KBM-7 (cell line): ENCODE data around the gene NDUFA5.

Source experiments
- DNase-seq: peaks from one replicate; pipeline ENCODE4 v3.0.0-alpha.2; 2015
- in situ Hi-C: fragments of 300-500 bp; cut with MboI; formaldehyde crosslinking; loops from 2 replicates; pipeline ENCODE4 v1.14.3; 2020; ENCODE audit warnings: low sequenced_read_pairs, low pct_unique_long_range_greater_than_20kb, mixed read lengths

Gene NDUFA5

DNA sequence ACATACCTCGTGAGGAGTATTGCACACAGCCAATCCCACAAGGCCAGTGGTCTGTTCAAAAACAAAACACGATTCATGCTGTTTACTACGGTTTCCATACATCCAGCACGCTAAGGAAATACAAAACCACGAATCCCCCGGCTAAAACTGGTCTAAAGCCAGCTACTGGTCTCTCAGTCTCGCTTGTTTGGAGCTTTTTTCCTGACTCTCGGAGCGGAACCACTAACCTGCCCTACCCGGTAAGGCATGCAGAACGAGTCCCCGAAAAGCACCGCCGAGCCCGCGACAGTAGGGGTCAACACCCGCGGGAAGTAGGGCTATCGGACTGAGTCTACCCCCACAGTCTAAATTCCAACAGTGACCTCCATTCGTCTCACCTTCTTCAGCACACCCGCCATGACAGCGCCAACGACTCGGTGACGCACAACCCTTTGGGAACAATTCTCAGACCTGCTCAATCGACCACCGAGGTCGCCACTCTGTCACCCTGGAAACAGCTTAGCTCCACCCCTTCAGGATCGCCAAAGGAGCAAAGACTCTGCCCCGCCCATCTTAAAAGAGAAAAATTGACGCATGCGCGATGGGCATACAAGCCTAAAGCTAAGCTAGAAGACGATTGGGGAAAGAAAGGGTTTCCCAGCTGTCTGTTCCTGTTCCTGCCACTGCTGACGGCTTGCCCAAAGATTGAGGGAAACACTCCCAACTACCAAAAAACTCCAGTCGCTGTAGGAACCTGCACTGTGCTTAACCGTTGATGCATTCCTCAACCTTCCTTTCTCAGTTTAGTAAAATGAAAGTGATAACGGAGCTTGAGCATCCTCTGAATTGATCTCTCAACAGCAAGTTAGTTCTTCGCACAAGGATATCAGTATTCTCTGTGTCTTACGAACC is at the start of gene NDUFA5:
Gene NDUFA5 (minus strand): TSS at position 421 of the 891 bp plus-strand sequence. CDS start 23 bp downstream, at position 398.
- DNase-seq, result peak; percentile 97
- in situ Hi-C loops, result no loop called here

- no peak for DNase-seq
- in situ Hi-C loops, result no loop called here
Observed at GRCh38 chr7:123604739-123605138, 47.1 kb upstream of the NDUFA5 start.

DNA sequence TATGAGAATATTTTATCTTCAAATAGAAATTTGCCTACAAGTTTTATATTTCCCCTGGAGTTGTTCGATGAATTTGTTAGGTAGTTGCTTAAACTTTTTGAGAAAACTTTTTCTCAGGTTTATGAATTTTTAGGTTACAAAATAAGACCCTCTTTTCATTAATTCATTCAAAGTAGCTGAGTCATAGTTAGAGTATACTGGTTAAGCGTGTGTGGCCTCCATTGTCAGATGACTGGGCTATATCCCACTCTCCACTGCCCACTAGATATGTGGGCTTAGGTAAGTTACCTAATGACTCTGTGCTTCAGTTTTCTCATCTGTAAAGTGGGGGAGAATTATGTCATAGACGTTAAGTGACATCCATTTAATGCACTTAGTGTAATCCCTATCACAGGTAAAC is 45.0 kb upstream of the NDUFA5 start:
- in situ Hi-C loops, result no loop called here
- DNase-seq, result no peak

- in situ Hi-C loops, result no loop called here
- DNase-seq, result no peak
Observed at GRCh38 chr7:123601530-123601929, 43.9 kb upstream of the NDUFA5 start, which contains the start of gene ASB15. ASB15 (plus strand) TSS chr7:123601821; CDS start chr7:123614503, 12,682 bp downstream.

GRCh38 chr7:123600876-123601275 is 43.3 kb upstream of the NDUFA5 start:
- in situ Hi-C loops, result no loop called here
- DNase-seq, result no peak

DNA sequence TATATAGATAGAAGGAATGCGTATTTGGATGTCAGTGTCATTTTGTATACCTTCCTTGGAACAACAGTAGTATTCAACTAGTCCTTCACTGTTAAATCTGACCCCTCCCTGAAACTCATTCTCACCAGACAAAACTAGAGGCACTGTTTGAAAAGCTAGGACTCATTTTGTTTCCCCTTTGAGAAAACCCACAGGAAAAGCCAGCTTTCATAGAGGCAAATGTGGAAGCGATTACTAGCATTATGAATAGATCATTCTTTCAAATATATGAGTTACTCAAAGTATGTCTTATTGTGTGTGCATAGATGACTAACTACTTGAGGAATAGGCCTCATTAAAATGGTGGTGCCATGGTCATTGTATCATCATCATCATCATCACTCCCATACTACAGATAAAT is 42.1 kb upstream of the NDUFA5 start:
- no peak for DNase-seq
- in situ Hi-C loops, result no loop called here

GRCh38 chr7:123598657-123599056 is 41.0 kb upstream of the NDUFA5 start:
- in situ Hi-C loops, result no loop called here
- no peak for DNase-seq

DNA sequence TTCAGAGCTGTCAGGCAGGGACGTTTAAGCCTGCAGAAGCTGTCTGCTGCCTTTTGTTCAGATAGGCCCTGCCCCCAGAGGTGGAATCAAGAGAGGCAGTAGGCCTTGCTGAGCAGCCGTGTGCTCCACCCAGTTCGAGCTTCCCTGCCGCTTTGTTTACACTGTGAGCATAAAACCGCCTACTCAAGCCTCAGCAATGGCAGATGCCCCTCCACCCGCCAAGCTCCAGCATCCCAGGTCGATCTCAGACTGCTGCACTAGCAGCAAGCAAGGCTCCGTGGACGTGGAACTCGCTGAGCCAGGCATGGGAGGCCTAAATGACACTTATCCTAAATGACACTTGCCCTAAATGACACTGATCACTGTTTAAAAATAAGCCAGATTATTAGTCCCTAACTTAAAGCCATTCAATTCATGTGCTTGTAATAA is 37.2 kb upstream of the NDUFA5 start:
- in situ Hi-C loops, result no loop called here
- no peak for DNase-seq

DNA sequence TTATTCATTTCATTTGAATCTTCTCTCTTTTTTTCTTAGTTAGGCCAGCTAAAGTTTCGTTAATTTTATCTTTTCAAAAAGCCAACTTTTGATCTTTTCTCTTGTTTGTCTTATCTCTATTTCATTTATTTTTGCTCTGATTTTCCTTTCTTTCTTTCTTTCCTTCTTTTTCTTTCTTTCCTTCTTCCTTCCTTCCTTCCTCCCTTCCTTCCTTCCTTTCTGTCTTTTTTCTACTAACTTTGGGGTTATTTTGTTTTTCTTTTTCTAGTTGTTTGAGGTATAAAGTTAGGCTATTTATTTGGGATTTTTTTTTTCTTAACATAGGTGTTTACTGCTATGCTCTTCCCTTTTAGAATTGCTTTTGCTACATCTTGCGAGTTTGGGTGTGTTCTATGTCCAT is 30.8 kb upstream of the NDUFA5 start:
- in situ Hi-C loops, result no loop called here
- no peak for DNase-seq

DNA sequence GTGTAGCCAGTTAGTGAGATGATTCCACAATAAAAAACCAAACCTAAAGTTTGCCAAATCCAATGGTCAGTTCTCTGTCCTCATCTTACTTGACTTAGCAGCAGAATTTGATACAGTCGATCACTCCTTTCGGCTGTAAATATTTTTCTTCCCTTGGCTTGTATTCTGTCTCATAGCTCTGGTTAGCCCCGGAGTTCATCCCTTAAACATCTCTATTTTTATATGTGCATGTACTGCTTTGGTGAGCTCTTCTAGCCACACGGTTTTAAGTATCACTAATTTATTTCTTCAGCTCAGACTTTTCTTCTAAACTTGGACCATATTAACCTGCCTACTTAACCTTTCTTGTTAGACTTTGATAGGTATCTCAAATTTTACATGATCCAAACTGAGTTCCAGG is 26.2 kb upstream of the NDUFA5 start:
- no peak for DNase-seq
- in situ Hi-C loops, result no loop called here

- DNase-seq, result no peak
- in situ Hi-C loops, result no loop called here
Observed at GRCh38 chr7:123581162-123581459, 23.5 kb upstream of the NDUFA5 start.

GRCh38 chr7:123580406-123581161 is 23.0 kb upstream of the NDUFA5 start:
- peak; percentile 33 for DNase-seq
- in situ Hi-C loops, result no loop called here

DNA sequence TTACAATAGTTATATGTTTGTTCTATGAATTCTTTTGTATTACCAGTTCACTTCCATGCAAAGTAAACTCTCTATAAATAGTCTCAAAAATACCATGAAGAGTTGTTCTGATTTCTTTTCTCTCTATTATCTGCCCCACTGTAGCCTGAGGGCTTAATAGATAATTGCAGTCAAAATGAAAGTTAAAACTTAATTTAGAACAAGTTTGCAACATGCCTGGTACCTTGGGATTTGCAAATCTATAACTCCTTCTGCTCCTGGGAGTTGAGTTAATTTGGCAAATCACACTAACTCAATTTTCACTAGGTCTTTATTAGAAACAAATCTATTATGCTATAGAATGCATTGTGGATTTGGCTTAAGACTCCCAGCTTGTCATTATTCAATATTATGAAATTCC is 21.8 kb upstream of the NDUFA5 start:
- no peak for DNase-seq
- in situ Hi-C loops, result no loop called here

DNA sequence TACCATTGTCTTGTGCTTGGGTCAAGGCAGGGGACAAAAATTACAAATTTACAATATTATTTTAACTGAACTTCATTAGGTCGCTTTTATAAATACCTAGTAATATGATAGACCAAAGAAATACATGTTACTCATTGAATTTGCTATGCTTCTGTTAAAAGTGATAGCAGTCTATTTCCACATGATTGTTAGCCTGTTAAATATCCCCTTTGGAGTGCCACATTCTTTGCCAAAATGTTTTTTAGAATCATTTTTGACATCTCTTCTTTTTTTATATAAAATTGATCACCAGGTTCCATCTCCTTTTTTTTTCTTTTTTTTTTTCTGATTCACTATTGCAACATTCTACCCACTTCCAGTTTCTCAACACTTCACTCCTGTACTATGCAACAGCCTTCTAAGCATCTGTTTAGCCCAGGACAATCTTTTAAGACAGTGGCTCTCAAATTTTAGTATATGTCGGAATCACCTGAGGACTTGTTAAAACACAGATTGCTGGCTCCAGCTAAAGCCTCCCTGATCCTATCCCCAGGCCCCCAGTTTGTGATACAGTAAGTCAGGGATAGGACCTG is 16.4 kb upstream of the NDUFA5 start:
- in situ Hi-C loops, result no loop called here
- no peak for DNase-seq

DNA sequence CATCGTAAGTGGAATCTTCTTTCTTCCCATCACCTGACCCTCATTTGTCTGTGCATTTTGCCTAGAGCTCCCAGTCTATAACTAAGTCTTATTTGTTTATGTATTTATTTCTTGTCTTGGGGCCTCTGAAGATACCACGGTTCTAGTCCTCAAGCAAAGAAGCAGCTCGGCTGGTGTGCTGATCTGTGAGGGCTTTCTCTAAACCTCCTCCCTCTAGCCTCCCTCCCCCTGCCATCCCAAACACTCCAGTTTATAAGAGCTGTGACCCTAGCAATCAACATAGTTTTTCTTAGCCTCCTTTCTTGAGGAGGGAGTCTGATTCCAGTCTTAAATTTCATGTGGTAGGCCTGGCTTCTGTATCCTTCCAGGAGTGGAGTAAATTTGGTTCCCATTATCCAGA is 15.7 kb upstream of the NDUFA5 start:
- in situ Hi-C loops, result no loop called here
- DNase-seq, result no peak

- DNase-seq, result no peak
- in situ Hi-C loops, result no loop called here
Observed at GRCh38 chr7:123571684-123572083, 14.1 kb upstream of the NDUFA5 start.

GRCh38 chr7:123571187-123571586 is 13.6 kb upstream of the NDUFA5 start:
- in situ Hi-C loops, result no loop called here
- no peak for DNase-seq

DNA sequence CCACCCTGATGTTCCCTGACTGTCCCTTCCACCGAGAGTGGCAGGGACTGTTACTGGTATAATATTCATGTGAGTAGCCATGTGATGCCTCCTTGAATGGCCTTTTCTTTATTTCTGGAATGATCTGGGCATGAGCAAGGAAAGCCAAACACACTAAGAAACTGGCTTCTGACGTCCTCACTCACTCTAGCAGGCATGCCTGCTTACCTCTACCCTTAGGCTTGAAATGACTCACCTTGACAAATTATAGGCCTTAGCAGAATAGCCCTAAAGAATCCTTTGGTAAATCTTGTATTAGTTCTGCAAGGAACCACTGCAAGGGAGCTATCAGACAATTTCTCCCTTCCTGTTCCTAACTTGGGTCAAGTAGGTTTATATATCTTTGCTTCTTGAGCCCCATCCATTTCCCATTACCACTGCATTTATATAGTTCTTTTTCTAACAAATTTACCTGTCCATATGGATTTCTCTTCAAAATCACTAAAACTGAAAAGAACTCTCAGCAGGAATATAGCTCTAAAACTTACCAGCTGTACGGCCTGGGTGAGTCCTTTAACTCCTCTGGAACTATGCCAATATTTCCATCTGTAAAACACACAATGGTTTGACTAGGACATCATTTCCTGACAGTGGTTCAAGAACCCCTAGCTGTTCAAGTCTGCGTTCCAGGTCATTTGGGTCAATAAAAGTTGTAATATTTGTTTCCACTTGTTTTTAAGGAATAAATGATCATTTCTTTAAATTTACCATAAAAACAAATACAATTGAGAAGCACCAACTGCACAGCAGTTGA is 13.0 kb upstream of the NDUFA5 start:
- in situ Hi-C loops, result no loop called here
- no peak for DNase-seq

- peak; percentile 39 for DNase-seq
Observed at GRCh38 chr7:123569352-123570010, 11.9 kb upstream of the NDUFA5 start.

More at GRCh38 chr7:123569352-123570010, 11.9 kb upstream of the NDUFA5 start:
- in situ Hi-C loops, result no loop called here
